ENCODE measurements around the gene TBC1D22A. TPM values are rescaled to one million over a fixed set of nuclear protein-coding genes. Genes with fewer than 3 reads are reported as not detected.

Gene TBC1D22A
- total RNA-seq, 1 experiment from 2014 or later = 26.0 TPM

- intact Hi-C loops (cut with micrococcal nuclease) = no loop called here
- H3K4me1 Mint-ChIP-seq (ENCODE audit: insufficient read depth, unreplicated experiment) = peaks cover 16% of the 10 kb centered on the region
- ChIA-PET CTCF (interaction anchor here (0.7 kb wide), 1 partner anchor 67 kb away, joined by 3 read pairs; no protein-coding TSS in a partner anchor), POLR2A (no interaction called here)
- TF ChIP-seq CTCF (IDR thresholded peaks at IDR 0.05; ENCODE audit: unreplicated experiment) = peak; percentile 7
- no peaks in the 10 kb centered on the region for H3K36me3 Mint-ChIP-seq (ENCODE audit: insufficient read depth, unreplicated experiment)
- H3K4me3 Mint-ChIP-seq (ENCODE audit: unreplicated experiment) = no peak overlapping the region
- DNase-seq (ENCODE audit: unreplicated experiment) = no peak
- H3K27me3 Mint-ChIP-seq (ENCODE audit: insufficient read depth, unreplicated experiment) = no peaks in the 10 kb centered on the region
- H3K27ac Mint-ChIP-seq (ENCODE audit: low read depth, unreplicated experiment) = no peak overlapping the region
- BruUV-seq (replicated peaks) = no TSS peak
- no peaks in the 10 kb centered on the region for H3K9me3 Mint-ChIP-seq (ENCODE audit: unreplicated experiment)
Observed at GRCh38 chr22:47190957-47191670, 428.7 kb downstream of the TBC1D22A start.

GRCh38 chr22:47191671-47192650, 429.5 kb downstream of the TBC1D22A start:
- no peaks in the 10 kb centered on the region for H3K36me3 Mint-ChIP-seq (ENCODE audit: insufficient read depth, unreplicated experiment)
- DNase-seq (ENCODE audit: unreplicated experiment) = no peak
- no peak overlapping the region for H3K4me3 Mint-ChIP-seq (ENCODE audit: unreplicated experiment)
- no peak for TF ChIP-seq CTCF (IDR thresholded peaks at IDR 0.05; ENCODE audit: unreplicated experiment)
- ChIA-PET CTCF (no interaction called here), POLR2A (no interaction called here)
- BruUV-seq (replicated peaks) = no TSS peak
- intact Hi-C loops (cut with micrococcal nuclease) = no loop called here
- H3K27ac Mint-ChIP-seq (ENCODE audit: low read depth, unreplicated experiment) = no peak overlapping the region
- no peaks in the 10 kb centered on the region for H3K27me3 Mint-ChIP-seq (ENCODE audit: insufficient read depth, unreplicated experiment)
- H3K9me3 Mint-ChIP-seq (ENCODE audit: unreplicated experiment) = no peaks in the 10 kb centered on the region
- peaks cover 22% of the 10 kb centered on the region for H3K4me1 Mint-ChIP-seq (ENCODE audit: insufficient read depth, unreplicated experiment)

GRCh38 chr22:47192651-47193437, 430.4 kb downstream of the TBC1D22A start:
- BruUV-seq (replicated peaks) = no TSS peak
- Mint-ChIP-seq H3K4me3 (ENCODE audit: unreplicated experiment) (no peak overlapping the region), H3K27ac (ENCODE audit: low read depth, unreplicated experiment) (no peak overlapping the region), H3K27me3 (ENCODE audit: insufficient read depth, unreplicated experiment) (no peaks in the 10 kb centered on the region), H3K36me3 (ENCODE audit: insufficient read depth, unreplicated experiment) (no peaks in the 10 kb centered on the region), H3K9me3 (ENCODE audit: unreplicated experiment) (no peaks in the 10 kb centered on the region), H3K4me1 (ENCODE audit: insufficient read depth, unreplicated experiment) (peaks cover 22% of the 10 kb centered on the region)
- intact Hi-C loops (cut with micrococcal nuclease) = no loop called here
- TF ChIP-seq CTCF (IDR thresholded peaks at IDR 0.05; ENCODE audit: unreplicated experiment) = no peak
- CTCF ChIA-PET = interaction anchor here (0.7 kb wide), 1 partner anchor 29 kb away, joined by 3 read pairs; no protein-coding TSS in a partner anchor
- peak; percentile 23 for DNase-seq (ENCODE audit: unreplicated experiment)
- POLR2A ChIA-PET = no interaction called here
